GM19043 (cell line): ENCODE results near the gene RPL23.

Source experiments
- ATAC-seq: cut with Tn5 transposase; IDR thresholded peaks from one replicate; pipeline ENCODE4 v1.9.1; 2021; ENCODE audit warnings: low read depth; ENCODE audit not compliant: unreplicated experiment

RPL23 gene

GRCh38 chr17:38800237-38800760, 53.2 kb downstream of the RPL23 start:
- no peak for ATAC-seq

- peak; percentile 78 for ATAC-seq
Observed at GRCh38 chr17:38799501-38800236, 53.9 kb downstream of the RPL23 start, which contains the start of gene PIP4K2B. TSS of gene PIP4K2B (minus strand) at chr17:38799556. CDS start at chr17:38799424, 132 bp downstream.

GRCh38 chr17:38798614-38799500, 54.7 kb downstream of the RPL23 start:
- ATAC-seq, result peak; percentile 14
